OCI-LY1 (cell line): ENCODE measurements around the gene OR1L8.

Experiments
- EZH2 ChIP-seq: fragments of 200-600 bp; sonication (generic), shearing (Covaris generic); IDR thresholded peaks from 2 replicates; pipeline ENCODE4 v1.8.0; 2017; ENCODE audit warnings: borderline replicate concordance, mixed run types, mild to moderate bottlenecking, antibody characterized with exemption, low read length, moderate library complexity, mixed read lengths
- TF ChIP-seq, protein P1 (sequence below): fragments of 200-600 bp; sonication (generic), shearing (Covaris generic); IDR thresholded peaks from 2 replicates; pipeline ENCODE4 v1.5.1; 2017; ENCODE audit warnings: mild to moderate bottlenecking, antibody characterized with exemption, low read length, moderate library complexity, mixed read lengths

DNA sequence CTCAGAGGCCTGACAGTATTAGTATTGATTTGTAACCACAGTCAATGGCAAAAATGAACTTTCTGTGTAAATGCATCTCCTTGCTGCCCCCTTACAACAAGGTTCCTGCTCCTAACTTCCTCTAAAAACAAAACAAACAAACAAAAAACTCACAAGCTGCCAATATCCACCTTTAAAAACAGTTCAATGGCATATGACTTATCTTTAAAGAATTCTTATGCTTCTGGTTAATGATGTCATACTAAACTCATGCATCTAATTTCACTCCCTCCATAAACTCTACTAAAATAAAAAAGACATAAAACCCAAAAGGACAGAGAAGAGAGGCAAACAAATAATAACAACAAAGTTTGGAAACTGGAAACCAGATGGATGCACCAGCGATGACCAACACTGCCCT is 47.0 kb downstream of the OR1L8 start:
- TF ChIP-seq, protein P1, sequence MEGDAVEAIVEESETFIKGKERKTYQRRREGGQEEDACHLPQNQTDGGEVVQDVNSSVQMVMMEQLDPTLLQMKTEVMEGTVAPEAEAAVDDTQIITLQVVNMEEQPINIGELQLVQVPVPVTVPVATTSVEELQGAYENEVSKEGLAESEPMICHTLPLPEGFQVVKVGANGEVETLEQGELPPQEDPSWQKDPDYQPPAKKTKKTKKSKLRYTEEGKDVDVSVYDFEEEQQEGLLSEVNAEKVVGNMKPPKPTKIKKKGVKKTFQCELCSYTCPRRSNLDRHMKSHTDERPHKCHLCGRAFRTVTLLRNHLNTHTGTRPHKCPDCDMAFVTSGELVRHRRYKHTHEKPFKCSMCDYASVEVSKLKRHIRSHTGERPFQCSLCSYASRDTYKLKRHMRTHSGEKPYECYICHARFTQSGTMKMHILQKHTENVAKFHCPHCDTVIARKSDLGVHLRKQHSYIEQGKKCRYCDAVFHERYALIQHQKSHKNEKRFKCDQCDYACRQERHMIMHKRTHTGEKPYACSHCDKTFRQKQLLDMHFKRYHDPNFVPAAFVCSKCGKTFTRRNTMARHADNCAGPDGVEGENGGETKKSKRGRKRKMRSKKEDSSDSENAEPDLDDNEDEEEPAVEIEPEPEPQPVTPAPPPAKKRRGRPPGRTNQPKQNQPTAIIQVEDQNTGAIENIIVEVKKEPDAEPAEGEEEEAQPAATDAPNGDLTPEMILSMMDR, result no peak
- no peak for TF ChIP-seq EZH2
